MCF 10A (cell line): ENCODE measurements around the gene NTHL1. TPM values are rescaled to one million over a fixed set of nuclear protein-coding genes. Genes with fewer than 3 reads are reported as not detected.

Source experiments
- BruUV-seq: library from RNA; stranded (reverse); fragments of 400-500 nt; replicated peaks from 2 replicates; lab custom pipeline; 2021; lab: Mats Ljungman, UMichigan
- CTCF ChIA-PET: fragments of 300-600 bp; sonication (Branson Sonifier 250); formaldehyde crosslinking; extraction: SDS; loops from one replicate; lab custom pipeline; 2021; ENCODE audit warnings: antibody characterized with exemption, inconsistent platforms; lab: Yijun Ruan, JAX
- POLR2A ChIA-PET: fragments of 300-600, 350-650 bp; sonication (Branson Sonifier 250); formaldehyde crosslinking; extraction: SDS; loops from one replicate; lab custom pipeline; 2020; ENCODE audit warnings: antibody characterized with exemption, inconsistent platforms; lab: Yijun Ruan, JAX
- DNase-seq: peaks from one replicate; pipeline ENCODE4 v3.0.0-alpha.2; 2018; ENCODE audit not compliant: unreplicated experiment
- H3K27ac Mint-ChIP-seq: one replicate; pipeline ENCODE4 v1.8.0; 2022; ENCODE audit warnings: mild to moderate bottlenecking, low read depth, mixed read lengths; ENCODE audit not compliant: unreplicated experiment
- H3K27me3 Mint-ChIP-seq: one replicate; pipeline ENCODE4 v1.8.0; 2022; ENCODE audit warnings: mixed read lengths; ENCODE audit not compliant: insufficient read depth, unreplicated experiment
- H3K36me3 Mint-ChIP-seq: one replicate; pipeline ENCODE4 v1.8.0; 2022; ENCODE audit warnings: mild to moderate bottlenecking, moderate library complexity, mixed read lengths; ENCODE audit not compliant: insufficient read depth, unreplicated experiment
- H3K4me1 Mint-ChIP-seq: one replicate; pipeline ENCODE4 v1.8.0; 2022; ENCODE audit warnings: mixed read lengths; ENCODE audit not compliant: insufficient read depth, unreplicated experiment
- H3K4me3 Mint-ChIP-seq: one replicate; pipeline ENCODE4 v1.8.0; 2022; ENCODE audit warnings: mild to moderate bottlenecking, moderate library complexity, mixed read lengths; ENCODE audit not compliant: unreplicated experiment
- H3K9me3 Mint-ChIP-seq: one replicate; pipeline ENCODE4 v1.8.0; 2022; ENCODE audit warnings: mixed read lengths; ENCODE audit not compliant: unreplicated experiment
- CTCF ChIP-seq: fragments of 200-600 bp; IDR thresholded peaks from one replicate; pipeline ENCODE4 v1.8.0; 2022; ENCODE audit warnings: antibody characterized with exemption, mild to moderate bottlenecking; ENCODE audit not compliant: unreplicated experiment
- intact Hi-C: fragments of 100-400 bp; cut with micrococcal nuclease; formaldehyde crosslinking; loops from 2 replicates; pipeline ENCODE4 v1.14.1; 2022
- total RNA-seq: library from RNA; stranded (reverse); gene quantifications from 2 replicates; pipeline ENCODE4 v1.2.3, GENCODE V29; 2022

Gene NTHL1
- total RNA-seq, 1 experiment from 2014 or later = 17.7 TPM

- H3K36me3 Mint-ChIP-seq = peaks cover 43% of the 10 kb centered on the region
- TF ChIP-seq CTCF = no peak
- CTCF ChIA-PET = interaction anchor here (1.0 to 1.2 kb wide), 2 partner anchors 8 to 69 kb away, joined by 3 to 4 read pairs; no protein-coding TSS in a partner anchor
- POLR2A ChIA-PET = interaction anchor here (0.8 kb wide), 1 partner anchor 19 kb away, joined by 3 read pairs; no protein-coding TSS in a partner anchor
- no peak for DNase-seq
- intact Hi-C loops = no loop called here
- no peak overlapping the region for H3K4me3 Mint-ChIP-seq
- H3K9me3 Mint-ChIP-seq = no peaks in the 10 kb centered on the region
- no peak overlapping the region for H3K27ac Mint-ChIP-seq
- no TSS peak for BruUV-seq
- no peaks in the 10 kb centered on the region for H3K4me1 Mint-ChIP-seq
- no peaks in the 10 kb centered on the region for H3K27me3 Mint-ChIP-seq
Measured at GRCh38 chr16:2071454-2072202, 24.0 kb upstream of the NTHL1 start.

- Mint-ChIP-seq H3K27me3 (no peaks in the 10 kb centered on the region), H3K27ac (no peak overlapping the region), H3K4me3 (no peak overlapping the region), H3K9me3 (no peaks in the 10 kb centered on the region), H3K36me3 (peaks cover 49% of the 10 kb centered on the region), H3K4me1 (no peaks in the 10 kb centered on the region)
- ChIA-PET CTCF (interaction anchor here (0.6 to 1.2 kb wide), 3 partner anchors 8 to 175 kb away, joined by 3 to 4 read pairs (median 3); no protein-coding TSS in a partner anchor), POLR2A (no interaction called here)
- BruUV-seq = no TSS peak
- intact Hi-C loops = no loop called here
- no peak for TF ChIP-seq CTCF
- no peak for DNase-seq
Measured at GRCh38 chr16:2070576-2071453, 23.2 kb upstream of the NTHL1 start.

- intact Hi-C loops = no loop called here
- Mint-ChIP-seq H3K27me3 (no peaks in the 10 kb centered on the region), H3K4me3 (no peak overlapping the region), H3K4me1 (no peaks in the 10 kb centered on the region), H3K27ac (no peak overlapping the region), H3K36me3 (peaks cover 39% of the 10 kb centered on the region), H3K9me3 (no peaks in the 10 kb centered on the region)
- BruUV-seq = no TSS peak
- POLR2A ChIA-PET = no interaction called here
- no peak for TF ChIP-seq CTCF
- CTCF ChIA-PET = interaction anchor here (0.7 kb wide), 1 partner anchor 19 kb away, joined by 3 read pairs; no protein-coding TSS in a partner anchor
- DNase-seq = no peak
Measured at GRCh38 chr16:2066139-2066538, 18.5 kb upstream of the NTHL1 start.
